Subcutaneous adipose tissue (tissue), 4 donors: ENCODE measurements around the gene SCYGR1. TPM values are rescaled to one million over a fixed set of nuclear protein-coding genes. Genes with fewer than 3 reads are reported as not detected.

ENCODE experiments used
- total RNA-seq, 4 donors: library from RNA; depleted of rRNA; stranded (reverse); fragments of >200 nt; gene quantifications; one replicate each; pipeline ENCODE4 v1.1.0, GENCODE V29; 2016
- TF ChIP-seq, protein P1 (sequence below): fragments of 450-650 bp; IDR thresholded peaks from one replicate; pipeline ENCODE4 v1.5.1; 2016; ENCODE audit warnings: low read depth, mild to moderate bottlenecking, control low read depth, antibody characterized with exemption, moderate library complexity

The SCYGR1 gene
- total RNA-seq, 4 donors from 2014 or later = not detected

DNA sequence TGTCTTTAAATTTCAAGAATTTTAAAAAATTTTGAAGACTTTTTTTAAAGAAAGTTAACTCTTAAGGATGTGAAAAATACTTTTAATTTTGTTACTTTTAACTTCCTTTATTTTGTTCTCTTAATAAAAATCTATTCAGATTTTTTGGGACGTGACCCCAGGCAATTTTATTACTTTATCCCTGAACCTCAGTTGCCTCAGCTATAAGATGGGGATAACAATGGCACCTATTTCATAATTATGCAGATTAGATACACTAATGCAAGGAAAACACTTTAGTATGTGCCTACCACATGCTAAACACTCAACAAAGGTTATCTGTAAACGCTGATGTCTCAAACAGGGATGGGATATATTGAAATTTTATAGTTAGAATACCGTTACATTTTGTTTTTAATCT, 1.5 kb upstream of the SCYGR1 start:
- TF ChIP-seq, protein P1, sequence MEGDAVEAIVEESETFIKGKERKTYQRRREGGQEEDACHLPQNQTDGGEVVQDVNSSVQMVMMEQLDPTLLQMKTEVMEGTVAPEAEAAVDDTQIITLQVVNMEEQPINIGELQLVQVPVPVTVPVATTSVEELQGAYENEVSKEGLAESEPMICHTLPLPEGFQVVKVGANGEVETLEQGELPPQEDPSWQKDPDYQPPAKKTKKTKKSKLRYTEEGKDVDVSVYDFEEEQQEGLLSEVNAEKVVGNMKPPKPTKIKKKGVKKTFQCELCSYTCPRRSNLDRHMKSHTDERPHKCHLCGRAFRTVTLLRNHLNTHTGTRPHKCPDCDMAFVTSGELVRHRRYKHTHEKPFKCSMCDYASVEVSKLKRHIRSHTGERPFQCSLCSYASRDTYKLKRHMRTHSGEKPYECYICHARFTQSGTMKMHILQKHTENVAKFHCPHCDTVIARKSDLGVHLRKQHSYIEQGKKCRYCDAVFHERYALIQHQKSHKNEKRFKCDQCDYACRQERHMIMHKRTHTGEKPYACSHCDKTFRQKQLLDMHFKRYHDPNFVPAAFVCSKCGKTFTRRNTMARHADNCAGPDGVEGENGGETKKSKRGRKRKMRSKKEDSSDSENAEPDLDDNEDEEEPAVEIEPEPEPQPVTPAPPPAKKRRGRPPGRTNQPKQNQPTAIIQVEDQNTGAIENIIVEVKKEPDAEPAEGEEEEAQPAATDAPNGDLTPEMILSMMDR = no peak

DNA sequence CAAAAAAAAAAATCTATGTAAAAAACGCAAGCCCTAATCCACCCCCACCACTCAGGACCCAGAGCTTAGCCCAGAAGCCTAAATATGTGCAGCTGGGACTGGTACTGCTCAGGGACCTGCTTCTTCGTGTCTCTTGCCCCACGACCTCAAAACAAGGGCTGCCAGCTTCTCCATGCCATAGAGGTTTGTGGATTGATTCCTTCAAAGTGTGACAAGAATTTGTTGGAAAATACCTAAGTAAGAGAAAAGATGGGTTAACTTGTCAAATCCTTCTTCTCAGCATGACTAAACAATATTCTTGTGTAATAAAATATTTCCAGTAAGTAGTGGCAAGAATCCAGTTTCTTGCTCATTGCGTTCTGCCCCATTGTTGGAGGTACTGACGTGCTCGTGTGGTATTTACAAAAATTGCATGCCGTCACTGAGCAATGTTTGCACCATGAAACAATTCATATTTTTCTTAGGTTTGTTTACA, 825 bp upstream of the SCYGR1 start:
- TF ChIP-seq, protein P1 = no peak

DNA sequence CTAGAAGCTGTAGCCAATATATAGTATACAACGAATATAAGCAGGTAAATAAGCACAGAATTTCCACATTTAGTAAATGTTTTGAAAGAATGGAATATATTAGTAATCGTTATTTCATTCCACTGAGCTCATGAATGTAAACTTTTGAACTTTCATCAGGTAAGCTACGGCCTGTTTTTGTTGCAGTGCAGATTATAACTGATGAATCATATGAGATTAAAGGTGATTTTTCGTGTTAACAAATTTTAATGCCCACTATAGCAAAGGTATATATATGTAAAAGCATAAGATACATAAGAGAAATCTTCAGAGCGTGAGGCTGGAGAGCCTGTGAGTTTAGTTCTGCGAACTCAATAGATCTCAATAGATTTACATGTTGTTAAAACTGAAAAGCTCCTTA, 1.1 kb downstream of the SCYGR1 start:
- TF ChIP-seq, protein P1 = no peak

DNA sequence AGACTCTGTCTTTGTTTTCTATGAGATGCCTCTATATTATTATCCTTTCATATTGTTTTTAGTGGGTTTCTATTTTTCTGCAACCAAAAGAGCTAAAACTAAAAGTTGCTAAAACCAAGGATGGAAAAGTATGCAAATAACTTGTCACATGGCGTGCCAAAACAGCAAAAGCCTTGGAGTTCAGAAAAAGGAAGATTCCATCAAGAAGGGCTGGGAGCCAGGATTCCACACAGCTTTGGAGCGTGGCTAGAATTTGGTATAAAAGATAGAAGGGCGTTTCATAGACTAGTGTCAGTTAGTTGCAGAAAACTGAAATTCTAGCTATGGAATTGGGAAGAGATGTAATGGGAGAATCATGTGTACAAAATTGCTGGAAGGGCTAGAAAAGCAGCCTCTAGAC, 4.1 kb downstream of the SCYGR1 start:
- TF ChIP-seq, protein P1 = no peak

DNA sequence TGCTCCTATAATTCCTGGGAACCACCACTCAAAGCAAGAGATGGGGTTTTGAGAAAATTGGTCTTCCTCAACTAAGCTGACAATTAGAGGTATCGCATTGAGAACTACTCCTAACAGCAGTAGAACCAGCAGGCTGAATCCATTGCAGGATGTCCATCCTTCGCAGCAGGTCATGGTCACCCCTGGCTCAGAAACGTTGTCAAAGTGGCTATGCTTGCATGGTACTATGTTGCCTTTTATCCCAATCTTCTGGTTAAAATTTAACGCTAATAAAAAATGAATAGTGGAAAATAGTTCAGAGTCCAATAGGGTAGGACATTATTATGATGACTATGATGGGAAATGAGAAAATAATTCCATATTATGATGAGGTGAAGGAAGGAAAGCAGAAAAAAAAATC, 8.7 kb downstream of the SCYGR1 start, which contains the start of gene TM4SF20:
TM4SF20 (minus strand) TSS at position 212 of the 400 bp plus-strand sequence; CDS start at position 174, 38 bp downstream.
- TF ChIP-seq, protein P1 = no peak

DNA sequence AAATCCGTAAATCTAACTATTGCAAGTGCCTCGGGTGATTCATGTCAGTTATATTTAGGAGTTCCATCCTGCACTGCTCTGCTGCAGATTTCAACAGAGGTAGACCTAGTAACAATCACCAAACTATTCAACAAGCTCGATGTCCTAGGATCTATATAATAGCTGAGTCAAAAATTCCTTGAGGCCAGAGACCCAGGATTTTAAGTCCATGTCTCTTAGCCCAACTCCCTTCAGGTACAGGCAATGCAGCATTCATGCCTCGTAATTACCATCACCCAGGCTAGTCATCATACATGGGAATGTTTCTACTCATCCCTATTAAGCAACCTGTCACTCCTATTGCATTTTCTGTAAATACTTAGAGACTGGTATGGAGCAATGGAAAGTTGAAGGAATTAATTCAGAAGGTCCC, 9.4 kb downstream of the SCYGR1 start:
- TF ChIP-seq, protein P1 = no peak

DNA sequence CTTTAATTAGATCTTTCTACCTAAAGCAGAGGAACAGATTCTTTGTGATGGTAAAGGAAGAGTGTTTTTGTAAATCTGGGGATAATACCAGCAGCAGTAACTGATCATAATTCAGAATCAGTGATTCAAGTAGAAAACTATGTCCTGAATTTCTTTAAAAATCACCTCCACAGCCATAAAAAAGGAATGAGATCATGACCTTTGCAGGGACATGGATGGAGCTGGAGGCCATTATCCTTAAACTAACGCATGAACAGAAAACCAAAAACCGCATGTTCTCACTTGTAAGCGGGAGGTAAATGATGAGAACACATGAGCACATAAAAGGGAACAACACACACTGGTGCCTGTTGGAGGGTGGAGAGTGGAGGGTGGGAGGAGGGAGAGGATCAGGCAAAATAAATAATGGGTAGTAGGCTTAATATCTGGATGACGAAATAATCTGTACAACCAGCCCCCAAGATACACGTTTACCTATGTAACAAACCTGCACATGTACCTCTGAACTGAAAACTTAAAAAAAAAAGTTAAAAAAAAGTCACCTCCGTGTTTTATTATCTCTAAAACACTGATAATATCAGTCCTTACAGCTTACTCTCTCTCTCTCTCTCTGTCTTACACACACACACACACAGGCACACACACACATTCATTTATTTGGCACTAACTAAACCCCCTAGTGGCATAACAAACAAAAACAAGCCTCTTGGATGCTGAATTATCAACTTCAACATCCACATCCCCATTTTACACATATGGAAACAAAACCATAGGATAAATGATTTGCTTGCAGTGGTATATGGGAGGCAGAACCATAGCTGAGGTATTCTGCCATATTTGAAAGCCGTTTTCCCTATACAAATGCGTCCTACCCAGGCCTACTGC, 10.0 kb downstream of the SCYGR1 start:
- TF ChIP-seq, protein P1 = no peak
